CD14-positive monocyte (primary cell): ENCODE data around the gene LRRK1. TPM values are rescaled to one million over a fixed set of nuclear protein-coding genes. Genes with fewer than 3 reads are reported as not detected.
A peak's percentile ranks its signal among the peaks of the same experiment; 100 is the strongest.

Experiments used
- DNase-seq, 3 donors: peaks; one replicate each; pipeline ENCODE4 v3.0.0-alpha.2; 2011 to 2022
- H2AFZ ChIP-seq: 2 replicates; pipeline ENCODE4 v1.6.0; 2012; ENCODE audit warnings: mild to moderate bottlenecking, low read depth, low read length, inconsistent platforms; ENCODE audit not compliant: insufficient read depth, poor library complexity, severe bottlenecking
- H3K27ac ChIP-seq, 2 donors: 1 replicate in 1 of 2; 2 replicates in 1 of 2; pipeline ENCODE4 v1.5.1; 2012 to 2013; ENCODE audit warnings: low read length in 2 of 2, control low read depth in 1 of 2, inconsistent platforms in 1 of 2, low read depth in 1 of 2, mild to moderate bottlenecking in 1 of 2
- H3K27me3 ChIP-seq, 2 donors: one replicate each; pipeline versions ENCODE4 v1.6.0 to v1.6.1; 2011 to 2013; ENCODE audit warnings: low read length in 2 of 2; ENCODE audit not compliant: control insufficient read depth in 2 of 2, insufficient read depth in 2 of 2
- H3K36me3 ChIP-seq, 2 donors: replicated peaks in 1 of 2; 1 replicate in 1 of 2; 2 replicates in 1 of 2; pipeline versions ENCODE4 v1.5.1 to v1.6.1; 2012 to 2013; ENCODE audit warnings: low read length in 2 of 2, control low read depth in 1 of 2, inconsistent platforms in 1 of 2, mild to moderate bottlenecking in 1 of 2; ENCODE audit not compliant: insufficient read depth in 2 of 2, control insufficient read depth in 1 of 2
- H3K4me1 ChIP-seq, 2 donors: 1 replicate in 1 of 2; 2 replicates in 1 of 2; pipeline versions ENCODE4 v1.5.1 to v1.6.1; 2012 to 2013; ENCODE audit warnings: low read length in 2 of 2, control low read depth in 1 of 2, inconsistent platforms in 1 of 2, mild to moderate bottlenecking in 1 of 2, moderate library complexity in 1 of 2; ENCODE audit not compliant: insufficient read depth in 2 of 2, control insufficient read depth in 1 of 2
- H3K4me2 ChIP-seq: replicated peaks from 2 replicates; pipeline ENCODE3; 2012; ENCODE audit warnings: low read length, moderate library complexity, mild to moderate bottlenecking; ENCODE audit not compliant: poor library complexity, severe bottlenecking; ENCODE audit errors: extremely low read depth
- H3K4me3 ChIP-seq, 3 experiments: fragments of 200-600 bp in 1 of 3; sonication (generic) in 1 of 3; replicated peaks in 1 of 3; 1 replicate in 2 of 3; 2 replicates in 1 of 3; pipeline ENCODE4 v1.5.1; 2011 to 2013; ENCODE audit warnings: low read length in 3 of 3, mild to moderate bottlenecking in 3 of 3, control low read depth in 2 of 3, low read depth in 2 of 3, inconsistent platforms in 1 of 3, moderate library complexity in 1 of 3
- H3K79me2 ChIP-seq: 2 replicates; pipeline ENCODE4 v1.6.0; 2012; ENCODE audit warnings: mild to moderate bottlenecking, control low read depth, inconsistent platforms, low read length, moderate library complexity; ENCODE audit not compliant: insufficient read depth
- H3K9ac ChIP-seq: 2 replicates; pipeline ENCODE4 v1.6.0; 2017; ENCODE audit warnings: low read length, mild to moderate bottlenecking; ENCODE audit not compliant: insufficient read depth, poor library complexity, severe bottlenecking
- H3K9me3 ChIP-seq, 2 donors: replicated peaks in 1 of 2; 1 replicate in 1 of 2; 2 replicates in 1 of 2; pipeline versions ENCODE4 v1.5.1 to v1.6.1; 2012 to 2013; ENCODE audit warnings: low read length in 2 of 2, control low read depth in 1 of 2; ENCODE audit not compliant: control insufficient read depth in 1 of 2, insufficient read depth in 1 of 2
- H4K20me1 ChIP-seq: 2 replicates; pipeline ENCODE4 v1.6.0; 2012; ENCODE audit warnings: mild to moderate bottlenecking, low read length, control low read depth, moderate library complexity; ENCODE audit not compliant: insufficient read depth
- H3K27ac Mint-ChIP-seq, 7 donors: one replicate each; pipeline ENCODE4 v1.8.0; 2020; ENCODE audit warnings: mild to moderate bottlenecking in 7 of 7, mixed read lengths in 7 of 7, moderate library complexity in 6 of 7, inconsistent platforms in 2 of 7
- H3K27me3 Mint-ChIP-seq, 3 donors: one replicate each; pipeline ENCODE4 v1.8.0; 2021 to 2022; ENCODE audit warnings: low read depth in 3 of 3, mild to moderate bottlenecking in 3 of 3, mixed read lengths in 3 of 3, moderate library complexity in 3 of 3, inconsistent platforms in 1 of 3
- H3K36me3 Mint-ChIP-seq, 2 donors: one replicate each; pipeline ENCODE4 v1.8.0; 2020; ENCODE audit warnings: mixed read lengths in 2 of 2, inconsistent platforms in 1 of 2, mild to moderate bottlenecking in 1 of 2
- H3K4me1 Mint-ChIP-seq: one replicate; pipeline ENCODE4 v1.8.0; 2020; ENCODE audit warnings: mild to moderate bottlenecking, mixed read lengths
- H3K4me3 Mint-ChIP-seq, 2 donors: one replicate each; pipeline ENCODE4 v1.8.0; 2020; ENCODE audit warnings: mild to moderate bottlenecking in 2 of 2, mixed read lengths in 2 of 2, moderate library complexity in 1 of 2
- H3K9me3 Mint-ChIP-seq, 7 donors: one replicate each; pipeline ENCODE4 v1.8.0; 2020 to 2022; ENCODE audit warnings: mixed read lengths in 7 of 7, mild to moderate bottlenecking in 6 of 7, moderate library complexity in 6 of 7, inconsistent platforms in 2 of 7
- WGBS: methylation state at CpG from one replicate; pipeline ENCODE4 v1.1.5; 2013; ENCODE audit warnings: missing lambda C conversion rate; ENCODE audit not compliant: insufficient coverage; 5-methylcytosine and 5-hydroxymethylcytosine counted together
- intact Hi-C, 2 donors: fragments of 100-400 bp; cut with micrococcal nuclease; formaldehyde crosslinking; loops; one replicate each; pipeline versions ENCODE4 v1.15.0 to v1.15.1; 2023
- polyA plus RNA-seq, 3 donors: library from polyadenylated mRNA; depleted of rRNA in 1 of 3; unstranded in 2 of 3; stranded (reverse) in 1 of 3; fragments of 300-500 nt in 2 of 3; fragments of >200 nt in 1 of 3; fragmentation: Illumina TruSeq in 2 of 3; gene quantifications; 1 replicate in 2 of 3; 2 replicates in 1 of 3; pipeline ENCODE4 v1.2.3, GENCODE V29; 2012 to 2021
- TF ChIP-seq, protein P1 (sequence below): fragments of 200-600 bp; IDR thresholded peaks from one replicate; pipeline ENCODE4 v1.8.0; 2022; ENCODE audit warnings: antibody characterized with exemption, mild to moderate bottlenecking

Gene LRRK1
- polyA plus RNA-seq, 3 donors = 1.7 to 18.9 (median 5.4) TPM

DNA sequence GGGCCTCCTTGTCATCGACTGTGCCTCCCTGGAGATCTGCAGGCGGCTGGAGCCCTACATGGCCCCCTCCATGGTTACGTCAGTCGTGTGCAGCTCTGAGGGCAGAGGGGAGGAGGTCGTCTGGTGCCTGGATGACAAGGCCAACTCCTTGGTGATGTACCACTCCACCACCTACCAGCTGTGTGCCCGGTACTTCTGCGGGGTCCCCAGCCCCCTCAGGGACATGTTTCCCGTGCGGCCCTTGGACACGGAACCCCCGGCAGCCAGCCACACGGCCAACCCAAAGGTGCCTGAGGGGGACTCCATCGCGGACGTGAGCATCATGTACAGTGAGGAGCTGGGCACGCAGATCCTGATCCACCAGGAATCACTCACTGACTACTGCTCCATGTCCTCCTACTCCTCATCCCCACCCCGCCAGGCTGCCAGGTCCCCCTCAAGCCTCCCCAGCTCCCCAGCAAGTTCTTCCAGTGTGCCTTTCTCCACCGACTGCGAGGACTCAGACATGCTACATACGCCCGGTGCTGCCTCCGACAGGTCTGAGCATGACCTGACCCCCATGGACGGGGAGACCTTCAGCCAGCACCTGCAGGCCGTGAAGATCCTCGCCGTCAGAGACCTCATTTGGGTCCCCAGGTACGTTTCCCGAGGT is 146.5 kb downstream of the LRRK1 start:
- peaks cover 85 to 93% of the 10 kb centered on the region in 2 donors for H3K36me3 ChIP-seq
- peaks cover 8 to 9% of the 10 kb centered on the region in 2 donors for H3K4me1 ChIP-seq
- H3K4me3 ChIP-seq = no peak overlapping the region
- no peak for DNase-seq
- no peaks in the 10 kb centered on the region for H3K9me3 Mint-ChIP-seq
- H3K27ac Mint-ChIP-seq = peak overlapping the region in 1 of 7 donors; percentile 31
- H2AFZ ChIP-seq = no peak overlapping the region
- no peak overlapping the region for H3K9ac ChIP-seq
- peaks cover 89 to 98% of the 10 kb centered on the region in 2 donors for H3K36me3 Mint-ChIP-seq
- WGBS = 98% methylated on average over 25 of the region's 28 CpGs
- H3K79me2 ChIP-seq = no peaks in the 10 kb centered on the region
- no peak overlapping the region for H3K4me2 ChIP-seq
- intact Hi-C loops = no loop called here
- H3K27me3 ChIP-seq = no peaks in the 10 kb centered on the region
- H4K20me1 ChIP-seq = no peaks in the 10 kb centered on the region
- no peak overlapping the region for H3K4me3 Mint-ChIP-seq
- no peak overlapping the region for H3K27ac ChIP-seq
- peaks cover 0 to 3% (median 0%) of the 10 kb centered on the region in 3 donors for H3K27me3 Mint-ChIP-seq
- H3K4me1 Mint-ChIP-seq = peaks cover 6% of the 10 kb centered on the region
- TF ChIP-seq, protein P1, sequence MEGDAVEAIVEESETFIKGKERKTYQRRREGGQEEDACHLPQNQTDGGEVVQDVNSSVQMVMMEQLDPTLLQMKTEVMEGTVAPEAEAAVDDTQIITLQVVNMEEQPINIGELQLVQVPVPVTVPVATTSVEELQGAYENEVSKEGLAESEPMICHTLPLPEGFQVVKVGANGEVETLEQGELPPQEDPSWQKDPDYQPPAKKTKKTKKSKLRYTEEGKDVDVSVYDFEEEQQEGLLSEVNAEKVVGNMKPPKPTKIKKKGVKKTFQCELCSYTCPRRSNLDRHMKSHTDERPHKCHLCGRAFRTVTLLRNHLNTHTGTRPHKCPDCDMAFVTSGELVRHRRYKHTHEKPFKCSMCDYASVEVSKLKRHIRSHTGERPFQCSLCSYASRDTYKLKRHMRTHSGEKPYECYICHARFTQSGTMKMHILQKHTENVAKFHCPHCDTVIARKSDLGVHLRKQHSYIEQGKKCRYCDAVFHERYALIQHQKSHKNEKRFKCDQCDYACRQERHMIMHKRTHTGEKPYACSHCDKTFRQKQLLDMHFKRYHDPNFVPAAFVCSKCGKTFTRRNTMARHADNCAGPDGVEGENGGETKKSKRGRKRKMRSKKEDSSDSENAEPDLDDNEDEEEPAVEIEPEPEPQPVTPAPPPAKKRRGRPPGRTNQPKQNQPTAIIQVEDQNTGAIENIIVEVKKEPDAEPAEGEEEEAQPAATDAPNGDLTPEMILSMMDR = no peak
- H3K9me3 ChIP-seq = no peaks in the 10 kb centered on the region

DNA sequence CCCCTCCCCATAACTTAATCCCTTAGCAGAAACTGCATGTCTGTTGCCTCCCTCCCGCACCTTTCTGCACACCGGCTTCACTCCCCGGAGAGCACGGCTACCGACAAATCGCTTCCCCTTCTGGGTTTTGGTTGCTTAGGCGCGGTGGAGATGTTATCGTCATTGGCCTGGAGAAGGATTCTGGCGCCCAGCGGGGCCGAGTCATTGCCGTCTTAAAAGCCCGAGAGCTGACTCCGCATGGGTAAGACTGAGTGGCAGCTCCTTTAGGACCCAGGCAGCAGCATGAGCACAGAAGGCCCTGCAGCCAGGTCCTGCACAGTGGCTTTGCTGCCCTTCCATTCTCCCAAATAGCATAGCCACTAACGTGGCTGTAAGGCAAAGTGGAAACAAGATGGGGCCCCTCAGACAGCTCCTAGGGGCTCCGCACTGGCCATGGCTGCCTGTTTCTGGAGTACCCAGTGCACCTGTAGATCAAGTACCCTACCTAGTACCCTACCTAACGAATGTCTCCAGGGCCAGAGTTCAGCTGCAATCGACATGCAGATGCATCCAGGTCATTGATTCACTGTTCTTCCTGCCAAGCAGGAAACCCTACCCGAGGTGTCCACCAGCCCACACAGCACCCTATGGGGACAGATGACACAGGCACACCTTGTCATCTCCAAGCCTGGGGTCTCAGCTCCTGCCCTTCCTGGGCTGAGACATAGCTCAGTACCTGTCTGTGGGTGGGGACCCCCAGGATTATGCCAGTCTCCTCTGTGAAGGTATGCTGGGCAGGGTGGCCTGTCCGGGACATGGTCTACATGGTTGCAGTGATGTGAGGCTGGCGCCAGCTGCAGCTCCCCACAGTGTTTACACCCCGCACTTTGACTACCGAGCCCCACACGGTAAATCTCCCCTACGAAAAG is 147.6 kb downstream of the LRRK1 start:
- H3K4me1 Mint-ChIP-seq = peaks cover 10% of the 10 kb centered on the region
- no peak for DNase-seq
- Histone ChIP-seq H3K4me2 (no peak overlapping the region), H3K9me3 (no peaks in the 10 kb centered on the region), H3K36me3 (peaks cover 78 to 91% of the 10 kb centered on the region in 2 donors), H4K20me1 (no peaks in the 10 kb centered on the region), H3K4me3 (no peak overlapping the region), H3K27ac (no peak overlapping the region), H3K79me2 (no peaks in the 10 kb centered on the region), H3K9ac (no peak overlapping the region), H3K4me1 (peaks cover 13 to 14% of the 10 kb centered on the region in 2 donors), H2AFZ (no peak overlapping the region), H3K27me3 (no peaks in the 10 kb centered on the region)
- no peak overlapping the region for H3K27ac Mint-ChIP-seq
- H3K9me3 Mint-ChIP-seq = no peaks in the 10 kb centered on the region
- no peak overlapping the region for H3K4me3 Mint-ChIP-seq
- TF ChIP-seq, protein P1 = no peak
- peaks cover 0 to under 1% (median 0%) of the 10 kb centered on the region in 3 donors for H3K27me3 Mint-ChIP-seq
- peaks cover 86 to 97% of the 10 kb centered on the region in 2 donors for H3K36me3 Mint-ChIP-seq
- WGBS = 91% methylated on average over 22 of the region's 26 CpGs
- intact Hi-C loops = no loop called here
